ENCODE results near the gene KANSL1.

DNA sequence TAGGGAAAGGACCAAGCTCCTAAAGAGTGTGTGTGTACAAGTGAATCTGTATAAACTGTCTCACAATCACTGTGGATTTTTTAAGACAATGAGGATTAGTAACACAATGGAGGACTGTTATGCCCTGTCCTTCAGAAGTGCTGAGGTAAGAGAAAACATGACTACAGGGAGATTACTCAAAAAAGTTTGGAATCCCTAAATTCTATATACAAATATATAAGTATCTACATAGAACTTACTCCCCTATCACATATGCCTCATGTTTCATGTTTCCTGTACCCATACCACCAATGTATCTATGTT, 112.3 kb downstream of the KANSL1 start:
- TF ChIP-seq, protein P1, sequence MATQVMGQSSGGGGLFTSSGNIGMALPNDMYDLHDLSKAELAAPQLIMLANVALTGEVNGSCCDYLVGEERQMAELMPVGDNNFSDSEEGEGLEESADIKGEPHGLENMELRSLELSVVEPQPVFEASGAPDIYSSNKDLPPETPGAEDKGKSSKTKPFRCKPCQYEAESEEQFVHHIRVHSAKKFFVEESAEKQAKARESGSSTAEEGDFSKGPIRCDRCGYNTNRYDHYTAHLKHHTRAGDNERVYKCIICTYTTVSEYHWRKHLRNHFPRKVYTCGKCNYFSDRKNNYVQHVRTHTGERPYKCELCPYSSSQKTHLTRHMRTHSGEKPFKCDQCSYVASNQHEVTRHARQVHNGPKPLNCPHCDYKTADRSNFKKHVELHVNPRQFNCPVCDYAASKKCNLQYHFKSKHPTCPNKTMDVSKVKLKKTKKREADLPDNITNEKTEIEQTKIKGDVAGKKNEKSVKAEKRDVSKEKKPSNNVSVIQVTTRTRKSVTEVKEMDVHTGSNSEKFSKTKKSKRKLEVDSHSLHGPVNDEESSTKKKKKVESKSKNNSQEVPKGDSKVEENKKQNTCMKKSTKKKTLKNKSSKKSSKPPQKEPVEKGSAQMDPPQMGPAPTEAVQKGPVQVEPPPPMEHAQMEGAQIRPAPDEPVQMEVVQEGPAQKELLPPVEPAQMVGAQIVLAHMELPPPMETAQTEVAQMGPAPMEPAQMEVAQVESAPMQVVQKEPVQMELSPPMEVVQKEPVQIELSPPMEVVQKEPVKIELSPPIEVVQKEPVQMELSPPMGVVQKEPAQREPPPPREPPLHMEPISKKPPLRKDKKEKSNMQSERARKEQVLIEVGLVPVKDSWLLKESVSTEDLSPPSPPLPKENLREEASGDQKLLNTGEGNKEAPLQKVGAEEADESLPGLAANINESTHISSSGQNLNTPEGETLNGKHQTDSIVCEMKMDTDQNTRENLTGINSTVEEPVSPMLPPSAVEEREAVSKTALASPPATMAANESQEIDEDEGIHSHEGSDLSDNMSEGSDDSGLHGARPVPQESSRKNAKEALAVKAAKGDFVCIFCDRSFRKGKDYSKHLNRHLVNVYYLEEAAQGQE (IDR thresholded peaks at IDR 0.05; ENCODE audit: low read depth) = no peak
- TF ChIP-seq CEBPB (IDR thresholded peaks at IDR 0.05) = no peak
- no peak for TF ChIP-seq YY1 (IDR thresholded peaks at IDR 0.05; ENCODE audit: low read depth)
- no peak for TF ChIP-seq RAD21 (IDR thresholded peaks at IDR 0.05; ENCODE audit: low read depth)
- TF ChIP-seq CREB1 (IDR thresholded peaks at IDR 0.05; ENCODE audit: low read depth) = no peak
- TF ChIP-seq TAF1 (IDR thresholded peaks at IDR 0.05; ENCODE audit: low read depth) = no peak
